ENCODE data around the gene PAK4. TPM values are rescaled to one million over a fixed set of nuclear protein-coding genes. Genes with fewer than 3 reads are reported as not detected.

PAK4 gene
- total RNA-seq, 1 experiment from 2014 or later = 12.8 TPM

- in situ Hi-C loops (cut with HindIII; ENCODE audit: low sequenced_read_pairs) = no loop called here
- no peak for DNase-seq (ENCODE audit: low spot score)
Observed at GRCh38 chr19:39157275-39157996, 31.9 kb downstream of the PAK4 start.

- in situ Hi-C loops (cut with HindIII; ENCODE audit: low sequenced_read_pairs) = no loop called here
- no peak for DNase-seq (ENCODE audit: low spot score)
Observed at GRCh38 chr19:39157997-39158389, 32.4 kb downstream of the PAK4 start.

GRCh38 chr19:39158646-39159260 lies 33.2 kb downstream of the PAK4 start:
- no peak for DNase-seq (ENCODE audit: low spot score)
- in situ Hi-C loops (cut with HindIII; ENCODE audit: low sequenced_read_pairs) = no loop called here

GRCh38 chr19:39160523-39160861 lies 34.9 kb downstream of the PAK4 start:
- DNase-seq (ENCODE audit: low spot score) = no peak
- in situ Hi-C loops (cut with HindIII; ENCODE audit: low sequenced_read_pairs) = no loop called here

GRCh38 chr19:39160889-39161672 lies 35.5 kb downstream of the PAK4 start:
- in situ Hi-C loops (cut with HindIII; ENCODE audit: low sequenced_read_pairs) = no loop called here
- DNase-seq (ENCODE audit: low spot score) = no peak

GRCh38 chr19:39162441-39163043 lies 37.0 kb downstream of the PAK4 start:
- DNase-seq (ENCODE audit: low spot score) = no peak

GRCh38 chr19:39163621-39164020 lies 38.0 kb downstream of the PAK4 start:
- no peak for DNase-seq (ENCODE audit: low spot score)
- in situ Hi-C loops (cut with HindIII; ENCODE audit: low sequenced_read_pairs) = no loop called here

More at GRCh38 chr19:39162441-39163043, 37.0 kb downstream of the PAK4 start:
- in situ Hi-C loops (cut with HindIII; ENCODE audit: low sequenced_read_pairs) = no loop called here

- in situ Hi-C loops (cut with HindIII; ENCODE audit: low sequenced_read_pairs) = no loop called here
- no peak for DNase-seq (ENCODE audit: low spot score)
Observed at GRCh38 chr19:39164289-39164688, 38.7 kb downstream of the PAK4 start.

GRCh38 chr19:39165857-39166256 lies 40.3 kb downstream of the PAK4 start:
- no peak for DNase-seq (ENCODE audit: low spot score)
- in situ Hi-C loops (cut with HindIII; ENCODE audit: low sequenced_read_pairs) = no loop called here

- in situ Hi-C loops (cut with HindIII; ENCODE audit: low sequenced_read_pairs) = no loop called here
- DNase-seq (ENCODE audit: low spot score) = peak; percentile 52
Observed at GRCh38 chr19:39166571-39167391, 41.2 kb downstream of the PAK4 start.

- in situ Hi-C loops (cut with HindIII; ENCODE audit: low sequenced_read_pairs) = no loop called here
- DNase-seq (ENCODE audit: low spot score) = peak; percentile 12
Observed at GRCh38 chr19:39167461-39168257, 42.1 kb downstream of the PAK4 start.

- in situ Hi-C loops (cut with HindIII; ENCODE audit: low sequenced_read_pairs) = no loop called here
- no peak for DNase-seq (ENCODE audit: low spot score)
Observed at GRCh38 chr19:39168258-39169142, 42.9 kb downstream of the PAK4 start.

GRCh38 chr19:39169143-39169810 lies 43.7 kb downstream of the PAK4 start:
- in situ Hi-C loops (cut with HindIII; ENCODE audit: low sequenced_read_pairs) = no loop called here
- DNase-seq (ENCODE audit: low spot score) = no peak

- in situ Hi-C loops (cut with HindIII; ENCODE audit: low sequenced_read_pairs) = no loop called here
- DNase-seq (ENCODE audit: low spot score) = no peak
Observed at GRCh38 chr19:39170386-39171231, 45.0 kb downstream of the PAK4 start.

- in situ Hi-C loops (cut with HindIII; ENCODE audit: low sequenced_read_pairs) = no loop called here
- DNase-seq (ENCODE audit: low spot score) = no peak
Observed at GRCh38 chr19:39171479-39172465, 46.2 kb downstream of the PAK4 start.

Data from G401 (cell line).